Caki2 (cell line): ENCODE results near the gene PRRC2B. TPM values are rescaled to one million over a fixed set of nuclear protein-coding genes. Genes with fewer than 3 reads are reported as not detected.

Experiments used
- DNase-seq: peaks from one replicate; pipeline ENCODE4 v3.0.0-alpha.2; 2015; ENCODE audit warnings: low read depth
- in situ Hi-C: cut with HindIII; loops from 2 replicates; pipeline ENCODE4 v1.10.0; 2016; ENCODE audit warnings: low sequenced_read_pairs, low pct_unique_long_range_greater_than_20kb, mixed read lengths
- total RNA-seq: library from RNA; depleted of rRNA; stranded (reverse); fragments of >200 nt; shearing (Covaris generic); gene quantifications from 2 replicates; pipeline ENCODE4 v1.2.3, GENCODE V29; 2014; ENCODE audit warnings: low replicate concordance

The PRRC2B gene
- total RNA-seq, 1 experiment from 2014 or later: 35.4 TPM

- DNase-seq: no peak
Observed at GRCh38 chr9:131404987-131405386, 11.1 kb downstream of the PRRC2B start.

GRCh38 chr9:131405428-131405827 is 11.5 kb downstream of the PRRC2B start:
- DNase-seq: no peak
- in situ Hi-C loops: no loop called here

More at GRCh38 chr9:131404987-131405386, 11.1 kb downstream of the PRRC2B start:
- in situ Hi-C loops: no loop called here

GRCh38 chr9:131405858-131406537 is 12.1 kb downstream of the PRRC2B start:
- DNase-seq: no peak
- in situ Hi-C loops: no loop called here

GRCh38 chr9:131406563-131407436 is 12.9 kb downstream of the PRRC2B start:
- no peak for DNase-seq
- in situ Hi-C loops: no loop called here

- in situ Hi-C loops: no loop called here
- no peak for DNase-seq
Observed at GRCh38 chr9:131407717-131408195, 13.9 kb downstream of the PRRC2B start.

GRCh38 chr9:131409458-131409992 is 15.6 kb downstream of the PRRC2B start:
- no peak for DNase-seq
- in situ Hi-C loops: no loop called here

GRCh38 chr9:131410044-131410491 is 16.2 kb downstream of the PRRC2B start:
- no peak for DNase-seq
- in situ Hi-C loops: no loop called here

- no peak for DNase-seq
- in situ Hi-C loops: no loop called here
Observed at GRCh38 chr9:131411719-131412681, 18.1 kb downstream of the PRRC2B start.

- in situ Hi-C loops: no loop called here
- no peak for DNase-seq
Observed at GRCh38 chr9:131416509-131416908, 22.6 kb downstream of the PRRC2B start.

- no peak for DNase-seq
- in situ Hi-C loops: no loop called here
Observed at GRCh38 chr9:131417264-131418142, 23.6 kb downstream of the PRRC2B start.

- DNase-seq: no peak
- in situ Hi-C loops: no loop called here
Observed at GRCh38 chr9:131418143-131419025, 24.5 kb downstream of the PRRC2B start.

GRCh38 chr9:131419026-131419614 is 25.2 kb downstream of the PRRC2B start:
- no peak for DNase-seq
- in situ Hi-C loops: no loop called here

- no peak for DNase-seq
- in situ Hi-C loops: no loop called here
Observed at GRCh38 chr9:131419716-131420115, 25.8 kb downstream of the PRRC2B start.

- in situ Hi-C loops: no loop called here
- no peak for DNase-seq
Observed at GRCh38 chr9:131420980-131421624, 27.2 kb downstream of the PRRC2B start.

- in situ Hi-C loops: no loop called here
- no peak for DNase-seq
Observed at GRCh38 chr9:131421691-131422090, 27.8 kb downstream of the PRRC2B start.
